Testis (tissue), 3 donors: ENCODE measurements around the gene IFNL3. TPM values are rescaled to one million over a fixed set of nuclear protein-coding genes. Genes with fewer than 3 reads are reported as not detected.
"Not testable (repeated sequence)": the region's sequence is repeated elsewhere in the genome, so short reads cannot be mapped to it uniquely, and the experiment has no call there.

ENCODE experiments used
- DNase-seq: peaks from one replicate; pipeline ENCODE4 v3.0.0-alpha.2; 2019
- H3K27ac ChIP-seq, 2 donors: fragments of 200-600 bp; sonication (generic); one replicate each; pipeline ENCODE4 v1.5.1; 2019
- H3K27me3 ChIP-seq: fragments of 200-600 bp; sonication (generic); one replicate; pipeline ENCODE4 v1.5.1; 2019
- H3K36me3 ChIP-seq: fragments of 200-600 bp; sonication (generic); one replicate; pipeline ENCODE4 v1.5.1; 2017; ENCODE audit warnings: low read depth; ENCODE audit errors: missing control alignments
- H3K4me1 ChIP-seq: fragments of 200-600 bp; sonication (generic); one replicate; pipeline ENCODE4 v1.5.1; 2019
- H3K4me3 ChIP-seq, 2 donors: fragments of 200-600 bp; sonication (generic); one replicate each; pipeline ENCODE4 v1.5.1; 2017 to 2019
- H3K9me3 ChIP-seq: fragments of 200-600 bp; sonication (generic); one replicate; pipeline ENCODE4 v1.5.1; 2017
- CTCF ChIP-seq, 3 experiments: fragments of 450-650 bp in 2 of 3; fragments of 200-600 bp in 1 of 3; sonication (generic) in 1 of 3; IDR thresholded peaks; one replicate each; pipeline ENCODE4 v1.5.1; 2016 to 2019; ENCODE audit warnings: antibody characterized with exemption in 3 of 3, mild to moderate bottlenecking in 2 of 3, moderate library complexity in 1 of 3
- POLR2A ChIP-seq: fragments of 450-650 bp; IDR thresholded peaks from one replicate; pipeline ENCODE4 v1.6.1; 2017; ENCODE audit warnings: antibody characterized with exemption, mild to moderate bottlenecking, moderate library complexity
- WGBS, 2 donors: methylation state at CpG; one replicate each; pipeline ENCODE4 v1.1.5; 2018; 5-methylcytosine and 5-hydroxymethylcytosine counted together
- intact Hi-C: fragments of 100-400 bp; cut with DNase I; formaldehyde crosslinking; loops from one replicate; pipeline ENCODE4 v1.15.1; 2023; ENCODE audit warnings: low total_unique reads
- polyA plus RNA-seq: library from polyadenylated mRNA; stranded (reverse); fragments of 350-450 nt; fragmentation: Illumina TruSeq; extraction: RNeasy Lipid Tissue Mini Kit (QIAGEN cat#74804); gene quantifications from one replicate; pipeline ENCODE4 v1.2.3, GENCODE V29; 2014; ENCODE audit warnings: low read depth, low replicate concordance; ENCODE audit not compliant: insufficient read depth
- total RNA-seq, 2 donors: library from RNA; depleted of rRNA; stranded (reverse); fragments of >200 nt; gene quantifications; one replicate each; pipeline ENCODE4 v1.2.3, GENCODE V29; 2016

IFNL3 gene
- total and polyA plus RNA-seq, 3 donors from 2014 or later = not detected

DNA sequence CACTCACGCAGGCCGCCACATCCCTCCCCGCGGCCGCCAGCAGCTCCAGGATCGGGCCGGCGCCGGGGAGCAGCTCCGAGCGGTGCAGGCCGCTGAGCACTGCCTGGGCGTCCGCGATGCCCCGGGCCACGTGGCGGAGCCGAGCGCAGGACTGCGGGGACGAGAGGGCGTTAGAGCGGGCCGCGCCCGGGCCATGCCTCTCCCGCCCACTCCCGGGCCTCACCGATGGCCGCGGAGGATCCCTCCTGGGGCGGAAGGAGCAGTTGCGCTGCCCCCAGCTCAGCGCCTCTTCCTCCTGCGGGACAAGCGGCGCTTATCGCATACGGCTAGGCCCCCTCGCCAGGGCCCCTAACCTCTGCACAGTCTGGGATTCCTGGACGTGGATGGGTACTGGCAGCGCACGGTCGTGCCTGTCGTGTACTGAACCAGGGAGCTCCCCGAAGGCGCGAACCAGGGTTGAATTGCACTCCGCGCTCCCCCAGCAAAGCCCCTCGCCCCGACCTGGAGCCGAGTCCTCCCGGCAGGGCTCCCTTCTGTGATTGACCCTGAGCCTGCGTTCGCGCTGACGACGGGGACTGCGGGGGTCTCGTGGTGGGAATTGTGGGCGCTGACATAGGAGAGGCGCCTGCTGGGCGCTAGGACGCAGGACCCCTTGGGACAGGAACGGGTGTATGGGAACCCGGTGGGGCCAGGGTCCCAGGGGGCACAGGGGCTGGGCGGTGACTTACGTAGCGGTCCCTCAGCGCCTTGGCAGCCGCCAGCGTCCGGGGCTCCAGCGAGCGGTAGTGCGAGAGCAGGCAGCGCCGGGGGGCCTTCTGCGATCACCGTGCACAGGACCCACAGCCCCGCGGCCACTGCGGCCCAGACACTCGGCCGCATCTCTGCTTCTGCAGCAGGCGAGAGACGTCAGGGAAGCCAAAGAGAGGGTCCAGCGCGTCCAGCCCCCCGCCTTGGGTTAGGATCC lies 3.2 kb upstream of the IFNL3 start:
- H3K9me3 ChIP-seq = no peaks in the 10 kb centered on the region
- H3K4me3 ChIP-seq = peak overlapping the region; percentile 10 to 40

GRCh38 chr19:39246951-39247669 lies 2.3 kb upstream of the IFNL3 start:
- peak; percentile 80 for DNase-seq
- Histone ChIP-seq H3K27me3 (no peaks in the 10 kb centered on the region), H3K4me1 (no peaks in the 10 kb centered on the region), H3K4me3 (peak overlapping the region; percentile 10 to 40), H3K27ac (no peak overlapping the region), H3K36me3 (no peaks in the 10 kb centered on the region), H3K9me3 (no peaks in the 10 kb centered on the region)
- WGBS, 2 donors = 16% methylated on average over 26 to 41 of the region's 42 CpGs
- TF ChIP-seq CTCF (IDR thresholded peaks at IDR 0.05) (no peak), POLR2A (no peak)
- intact Hi-C loops = no loop called here

More for the DNA sequence above, 3.2 kb upstream of the IFNL3 start:
- no peak for DNase-seq
- Histone ChIP-seq H3K27ac (no peak overlapping the region), H3K27me3 (no peaks in the 10 kb centered on the region), H3K4me1 (no peaks in the 10 kb centered on the region), H3K36me3 (no peaks in the 10 kb centered on the region)
- 7% methylated on average over 71 of the region's 92 CpGs; no CpG with 5 or more reads in 1 of the 2 donors for WGBS, 2 donors
- intact Hi-C loops = no loop called here
- TF ChIP-seq POLR2A (no peak), CTCF (IDR thresholded peaks at IDR 0.05) (no peak)

- H3K36me3 ChIP-seq, H3K27ac ChIP-seq, intact Hi-C loops, H3K4me1 ChIP-seq, H3K4me3 ChIP-seq, H3K9me3 ChIP-seq, H3K27me3 ChIP-seq, DNase-seq: not testable (repeated sequence)
- no CpG with 5 or more reads among the region's 1 CpG for WGBS, 2 donors
Measured at GRCh38 chr19:39245166-39245565, 360 bp upstream of the IFNL3 start.

DNA sequence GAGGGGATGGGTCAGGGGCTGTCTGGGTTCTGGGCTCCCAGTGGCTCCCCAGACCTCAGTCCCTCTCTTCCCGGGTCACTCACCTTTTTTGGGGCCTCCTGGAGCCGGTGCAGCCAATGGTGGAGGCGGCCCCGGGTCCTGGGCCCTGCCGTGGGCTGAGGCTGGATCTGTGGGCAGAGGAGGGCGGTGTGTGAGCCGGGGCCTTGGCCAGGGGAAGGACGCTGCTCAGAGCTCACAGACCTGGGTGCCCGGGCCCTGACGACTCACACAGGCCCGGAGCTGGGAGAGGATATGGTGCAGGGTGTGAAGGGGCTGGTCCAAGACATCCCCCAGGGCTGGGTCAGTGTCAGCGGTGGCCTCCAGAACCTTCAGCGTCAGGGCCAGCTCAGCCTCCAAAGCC lies 1.1 kb downstream of the IFNL3 start:
- H3K27ac ChIP-seq, H3K4me1 ChIP-seq, H3K27me3 ChIP-seq, H3K9me3 ChIP-seq, intact Hi-C loops, H3K36me3 ChIP-seq, DNase-seq, H3K4me3 ChIP-seq: not testable (repeated sequence)
- 73 to 95% methylated on average over 3 to 9 of the region's 13 CpGs for WGBS, 2 donors

- Histone ChIP-seq H3K27ac (no peak overlapping the region), H3K4me1 (no peaks in the 10 kb centered on the region), H3K4me3 (no peak overlapping the region), H3K36me3 (no peaks in the 10 kb centered on the region), H3K27me3 (no peaks in the 10 kb centered on the region), H3K9me3 (no peaks in the 10 kb centered on the region)
- WGBS, 2 donors = 90% methylated on average over 7 of the region's 7 CpGs
- no peak for DNase-seq
- intact Hi-C loops = no loop called here
- TF ChIP-seq CTCF (IDR thresholded peaks at IDR 0.05) (no peak), POLR2A (no peak)
Measured at GRCh38 chr19:39240421-39240820, 4.4 kb downstream of the IFNL3 start.
